ENCODE measurements around the gene GAA. TPM values are rescaled to one million over a fixed set of nuclear protein-coding genes. Genes with fewer than 3 reads are reported as not detected.

The GAA gene
- total and polyA plus RNA-seq, 2 of the 4 experiments (the other 2 are of a cell fraction), result 2.2 to 14.8 TPM

GRCh38 chr17:80071116-80071841 lies 30.1 kb upstream of the GAA start:
- Histone ChIP-seq H3K4ac (ENCODE audit: low read depth, low read length) (peak overlapping the region; percentile 86), H3K4me3 (ENCODE audit: insufficient read depth, low read depth, low read length) (no peak overlapping the region)
- in situ Hi-C loops (cut with MboI; ENCODE audit: low sequenced_read_pairs), result no loop called here
- TF ChIP-seq CHD1 (IDR thresholded peaks at IDR 0.05; ENCODE audit: low read depth, low read length), result no peak
- no peak for TF ChIP-seq RCOR1 (IDR thresholded peaks at IDR 0.05; ENCODE audit: insufficient replicate concordance, low read length)
- no peak for TF ChIP-seq MXI1 (IDR thresholded peaks at IDR 0.05; ENCODE audit: borderline replicate concordance, low read depth, low read length)
- TF ChIP-seq ELK1 (IDR thresholded peaks at IDR 0.05; ENCODE audit: borderline replicate concordance, low read depth, low read length), result no peak
- no peak for TF ChIP-seq MAZ (IDR thresholded peaks at IDR 0.05; ENCODE audit: borderline replicate concordance, low read depth, low read length)
- no peak for TF ChIP-seq CTCF (conservative IDR thresholded peaks at IDR 0.05; ENCODE audit: low read depth, low read length)
- TF ChIP-seq POLR2A (IDR thresholded peaks at IDR 0.05; ENCODE audit: low read depth, low read length), result no peak
- TF ChIP-seq NFE2L2 (IDR thresholded peaks at IDR 0.05; ENCODE audit: low read depth, low read length), result no peak
- TF ChIP-seq MAFK (IDR thresholded peaks at IDR 0.05; ENCODE audit: low read depth, low read length), result no peak
- TF ChIP-seq SMC3 (IDR thresholded peaks at IDR 0.05; ENCODE audit: low read depth, low read length), result no peak
- TF ChIP-seq CEBPB (IDR thresholded peaks at IDR 0.05; ENCODE audit: low read depth, low read length), result no peak
- no peak for TF ChIP-seq FOS (IDR thresholded peaks at IDR 0.05; ENCODE audit: low read depth, low read length)
- TF ChIP-seq RAD21 (IDR thresholded peaks at IDR 0.05; ENCODE audit: low read length), result no peak
- TF ChIP-seq BHLHE40 (IDR thresholded peaks at IDR 0.05; ENCODE audit: low read depth, low read length), result no peak
- no peak for TF ChIP-seq RFX5 (IDR thresholded peaks at IDR 0.05; ENCODE audit: low read depth, low read length)

More at GRCh38 chr17:80071116-80071841, 30.1 kb upstream of the GAA start:
- no peaks in the 10 kb centered on the region for H3K79me1 ChIP-seq (ENCODE audit: low read depth in 1 of 2, low read length in 2 of 2)
- H4K8ac ChIP-seq (ENCODE audit: low read depth in 2 of 2, low read length in 2 of 2), result peak overlapping the region; percentile 71 to 94; a peak in 3 of 4 replicates
- peak overlapping the region; percentile 26 for H3K14ac ChIP-seq (replicated peaks; ENCODE audit: low read depth, low read length)
- peak overlapping the region; percentile 43 for H2BK20ac ChIP-seq (ENCODE audit: low read depth, low read length)
- BruUV-seq (replicated peaks), result no TSS peak
- CTCF ChIA-PET, result no interaction called here
- no peaks in the 10 kb centered on the region for H4K20me1 ChIP-seq (ENCODE audit: insufficient read depth, low read length)
- 25% methylated on average over 6 of the region's 20 CpGs; no CpG with 5 or more reads in 1 of the 2 experiments for WGBS, 2 experiments (ENCODE audit: extremely low coverage in 2 of 2, insufficient read length in 1 of 2)
- H3K4me1 ChIP-seq (ENCODE audit: control insufficient read depth, insufficient read depth, low read length), result peaks cover 18% of the 10 kb centered on the region
- peak overlapping the region; percentile 52; the same call in 1 of the 2 replicates for H2AK5ac ChIP-seq (ENCODE audit: low read depth, low read length)
- ATAC-seq (ENCODE audit: low read depth), result peak; percentile 32
- H2AK9ac ChIP-seq (replicated peaks; ENCODE audit: low read depth, low read length, poor library complexity), result peak overlapping the region; percentile 88
- peak overlapping the region; percentile 80 for H3K4me2 ChIP-seq (ENCODE audit: low read depth, low read length)
- POLR2A ChIA-PET (ENCODE audit: unreplicated experiment), result interaction anchor here (0.6 kb wide), 1 partner anchor 260 kb away, joined by 3 read pairs; no protein-coding TSS in a partner anchor
- H3K18ac ChIP-seq (ENCODE audit: low read depth, low read length), result peak overlapping the region; percentile 76
- peak overlapping the region; percentile 38 for H3K27ac ChIP-seq (ENCODE audit: insufficient read depth, low read length)
- peak overlapping the region; percentile 39 for H2BK5ac ChIP-seq (ENCODE audit: low read depth, low read length, poor library complexity, severe bottlenecking)
- intact Hi-C loops (cut with micrococcal nuclease), result no loop called here
- no peaks in the 10 kb centered on the region for H3K27me3 ChIP-seq (ENCODE audit: control insufficient read depth, insufficient read depth, low read length)
- H3K56ac ChIP-seq (ENCODE audit: extremely low read depth, insufficient read depth, low read length), result peak overlapping the region; percentile 29; the same call in 1 of the 2 replicates
- DNase-seq, result peak; percentile 40
- H3K9ac ChIP-seq (ENCODE audit: low read depth, low read length), result peak overlapping the region; percentile 11
- H2AFZ ChIP-seq (replicated peaks; ENCODE audit: low read length, poor library complexity), result peak overlapping the region; percentile 86
- peaks cover 9% of the 10 kb centered on the region for H3K9me1 ChIP-seq (ENCODE audit: insufficient read depth, low read length)
- H3K9me3 ChIP-seq (ENCODE audit: control insufficient read depth, insufficient read depth, low read length), result no peaks in the 10 kb centered on the region
- H3K36me3 ChIP-seq (ENCODE audit: control insufficient read depth, insufficient read depth, low read length), result no peaks in the 10 kb centered on the region
- dilution Hi-C loops (cut with HindIII; ENCODE audit: low sequenced_read_pairs, unreplicated experiment), result no loop called here
- peak overlapping the region; percentile 72 for H4K91ac ChIP-seq (ENCODE audit: insufficient read depth, low read depth, low read length)
- 0 out of 2 replicates have a peak overlapping the region, but pooled peaks have one; percentile 40 for H3K23ac ChIP-seq (ENCODE audit: low read depth, low read length)
- H2BK15ac ChIP-seq (ENCODE audit: low read depth, low read length), result peak overlapping the region; percentile 87; the same call in 2 of the 3 replicates
- H4K5ac ChIP-seq (ENCODE audit: low read depth, low read length), result peak overlapping the region; percentile 94
- H2BK120ac ChIP-seq (ENCODE audit: low read depth, low read length), result peak overlapping the region; percentile 67
